Gastrocnemius medialis (tissue), 4 donors: Measurements from ENCODE around the gene NAP1L4.

Experiments used
- CTCF ChIP-seq, 5 experiments: fragments of 450-650 bp in 3 of 5; fragments of 200-600 bp in 2 of 5; sonication (generic) in 2 of 5; IDR thresholded peaks in 4 of 5; conservative IDR thresholded peaks in 1 of 5; 1 replicate in 4 of 5; 2 replicates in 1 of 5; pipeline ENCODE4 v1.5.1; 2016 to 2019; ENCODE audit warnings: antibody characterized with exemption in 5 of 5, mild to moderate bottlenecking in 3 of 5, moderate library complexity in 3 of 5
- POLR2A ChIP-seq, 2 donors: fragments of 450-650 bp; IDR thresholded peaks; one replicate each; pipeline ENCODE4 v1.6.1; 2017; ENCODE audit warnings: antibody characterized with exemption in 2 of 2, mild to moderate bottlenecking in 2 of 2, moderate library complexity in 2 of 2

GRCh38 chr11:2960139-2960538 is 32.0 kb downstream of the NAP1L4 start:
- TF ChIP-seq CTCF (IDR thresholded peaks at IDR 0.05 in 4 of 5, conservative IDR thresholded peaks at IDR 0.05 in 1 of 5) (no peak), POLR2A (IDR thresholded peaks at IDR 0.05) (no peak)
